ENCODE data around the gene ADARB2.

Gene ADARB2

DNA sequence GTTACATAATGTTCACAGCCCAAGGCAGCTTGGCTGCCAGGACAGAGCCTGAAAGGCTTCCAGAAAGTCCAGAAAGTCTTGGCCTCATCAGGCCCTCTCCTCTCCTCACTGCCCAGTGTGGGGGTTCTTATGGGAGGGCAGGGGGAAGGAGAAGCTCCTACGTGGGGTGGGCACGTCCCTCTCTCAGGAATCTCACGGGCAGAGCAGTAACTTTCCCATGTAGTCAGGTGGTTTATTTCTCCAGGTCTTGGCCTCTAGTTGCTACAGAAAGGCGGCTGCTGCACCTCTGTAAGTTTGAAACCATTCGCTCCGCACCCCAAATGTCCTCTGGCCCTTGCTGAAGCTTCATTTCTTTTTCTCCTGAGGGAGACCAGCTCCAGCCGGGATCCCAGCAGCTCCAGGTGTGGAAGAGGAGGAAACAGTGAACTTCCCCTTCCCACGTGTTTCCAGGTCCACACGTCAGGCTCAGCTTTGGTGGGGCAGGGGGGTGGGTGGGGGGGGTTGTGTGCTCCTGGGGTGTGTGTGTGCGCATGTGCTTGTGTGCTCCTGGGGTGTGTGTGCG, 360.9 kb downstream of the ADARB2 start:
- DNase-seq, result no peak

DNA sequence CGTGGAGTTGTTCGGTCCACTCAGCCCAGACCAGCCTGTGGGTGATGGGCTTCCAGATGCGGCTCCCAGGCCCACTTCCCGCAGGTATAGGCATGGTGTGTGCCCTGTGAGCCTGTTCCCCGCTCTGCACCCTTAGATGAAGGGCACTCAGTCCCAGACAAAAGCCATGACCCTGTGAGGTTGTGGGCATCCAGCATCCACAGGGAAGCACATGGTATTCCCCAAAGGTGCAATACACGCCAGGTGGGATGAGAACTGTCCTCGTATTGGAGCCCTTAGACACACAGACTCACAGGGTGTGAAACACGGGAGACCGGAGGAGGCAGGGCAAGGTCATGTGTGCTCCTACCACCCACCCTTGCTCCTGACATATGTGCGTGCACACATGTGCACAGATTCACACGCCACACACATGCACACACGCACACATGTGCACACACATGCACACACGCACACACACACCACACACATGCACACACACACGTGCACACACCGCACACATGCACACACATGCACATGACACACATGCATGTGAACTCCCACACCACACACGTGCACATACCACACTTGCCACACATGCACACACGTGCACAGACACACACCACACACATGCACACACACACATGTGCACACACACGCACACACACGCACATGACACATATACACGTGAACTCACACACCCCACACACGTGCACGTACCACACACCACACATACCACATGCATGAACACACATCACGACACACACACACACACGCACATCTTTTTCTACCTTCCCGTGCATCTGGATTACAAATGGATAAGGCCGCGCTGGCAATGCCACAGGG, 361.8 kb downstream of the ADARB2 start:
- DNase-seq, result no peak

DNA sequence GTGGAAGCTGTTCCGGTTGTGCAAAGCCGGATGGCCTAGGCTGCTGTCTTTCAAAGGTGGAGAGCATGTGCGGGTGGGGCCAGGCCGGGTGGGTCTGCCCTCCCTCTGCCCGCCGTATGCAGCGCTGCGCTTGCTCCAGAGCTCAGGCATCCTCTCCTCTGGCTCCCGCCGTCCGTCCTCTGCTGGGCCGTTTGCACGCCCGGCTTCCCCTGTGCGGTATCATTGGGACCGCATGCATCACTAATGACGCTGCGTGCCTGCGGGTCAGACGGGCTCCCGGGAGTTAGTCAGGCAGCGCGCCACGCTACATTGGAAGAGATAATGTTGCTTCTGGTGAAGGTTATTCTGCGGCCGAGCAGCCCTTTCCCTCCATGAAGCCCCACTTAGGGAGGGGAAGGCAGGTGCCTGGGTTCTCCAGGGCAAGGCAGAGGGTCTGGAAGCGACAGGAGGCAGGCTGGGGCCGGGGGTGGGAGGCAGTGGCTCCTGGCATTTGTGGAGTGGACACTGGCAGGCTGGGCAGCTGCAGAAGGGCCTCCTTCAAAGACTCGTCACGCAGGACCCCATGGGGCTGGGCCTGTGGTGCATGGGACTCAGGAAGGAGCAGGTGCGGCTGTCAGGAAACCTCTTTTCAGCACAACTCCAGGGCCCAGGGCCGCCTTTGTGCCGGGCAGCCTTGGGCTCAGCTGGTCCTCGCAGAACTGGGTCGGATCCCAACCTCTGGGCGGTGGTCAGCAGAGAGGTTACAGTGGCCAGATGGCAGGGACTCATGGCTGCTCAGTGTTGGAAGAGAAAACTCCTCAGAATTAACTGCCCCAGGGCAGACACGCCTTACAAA, 362.6 kb downstream of the ADARB2 start:
- no peak for DNase-seq

DNA sequence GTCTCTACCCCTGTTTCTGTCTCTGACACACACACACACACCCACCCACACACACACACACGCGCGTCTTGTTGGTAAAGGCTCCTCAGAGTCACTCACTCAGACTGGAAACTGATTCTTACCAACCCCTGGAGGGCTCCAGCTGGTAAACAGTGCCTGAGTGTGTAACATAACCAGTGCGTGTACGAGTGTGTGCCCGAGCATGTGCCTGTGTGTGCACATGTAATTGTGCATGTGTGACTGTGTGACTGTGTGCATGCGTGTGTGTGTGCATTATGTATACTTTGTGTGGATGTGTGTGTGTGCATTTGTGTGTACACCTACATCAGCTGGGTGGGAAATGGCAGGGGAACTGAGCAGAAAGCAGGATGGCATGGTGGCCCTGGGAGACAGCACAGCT, 364.0 kb downstream of the ADARB2 start:
- no peak for DNase-seq

DNA sequence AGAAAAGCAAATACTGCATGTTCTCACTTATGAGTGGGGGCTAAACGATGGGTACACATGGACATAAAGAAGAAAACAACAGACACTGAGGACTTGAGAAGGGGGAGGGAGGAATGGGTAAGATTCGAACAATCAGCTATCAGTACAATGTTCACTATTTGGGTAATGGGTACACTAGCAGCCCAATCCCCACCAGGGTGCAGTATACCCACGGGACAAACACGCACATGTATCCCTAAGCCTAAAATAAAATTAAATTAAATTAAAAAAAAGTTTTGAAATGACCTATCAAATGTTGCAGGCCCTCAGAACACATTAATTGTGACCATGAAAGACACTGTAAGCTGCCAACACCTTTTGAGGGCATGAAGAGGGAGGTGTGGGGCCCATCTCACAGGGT, 365.1 kb downstream of the ADARB2 start:
- no peak for DNase-seq

DNA sequence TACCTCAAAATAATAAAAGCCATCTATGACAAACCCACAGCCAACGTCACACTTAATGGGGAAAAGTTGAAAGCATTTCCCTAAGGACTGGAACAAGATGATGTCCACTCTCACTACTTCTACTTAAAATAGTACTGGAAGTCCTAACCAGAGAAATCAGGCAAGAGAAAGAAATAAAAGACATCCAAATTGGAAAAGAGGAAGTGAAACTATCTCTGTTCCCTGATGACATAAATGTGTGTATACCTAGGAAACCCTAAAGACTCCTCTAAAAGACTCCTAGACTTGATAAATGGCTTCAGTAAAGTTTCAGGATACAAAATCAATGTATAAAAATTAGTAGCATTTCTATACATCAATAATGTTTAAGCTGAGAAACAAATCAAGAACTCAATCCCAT, 367.0 kb downstream of the ADARB2 start:
- DNase-seq, result no peak

DNA sequence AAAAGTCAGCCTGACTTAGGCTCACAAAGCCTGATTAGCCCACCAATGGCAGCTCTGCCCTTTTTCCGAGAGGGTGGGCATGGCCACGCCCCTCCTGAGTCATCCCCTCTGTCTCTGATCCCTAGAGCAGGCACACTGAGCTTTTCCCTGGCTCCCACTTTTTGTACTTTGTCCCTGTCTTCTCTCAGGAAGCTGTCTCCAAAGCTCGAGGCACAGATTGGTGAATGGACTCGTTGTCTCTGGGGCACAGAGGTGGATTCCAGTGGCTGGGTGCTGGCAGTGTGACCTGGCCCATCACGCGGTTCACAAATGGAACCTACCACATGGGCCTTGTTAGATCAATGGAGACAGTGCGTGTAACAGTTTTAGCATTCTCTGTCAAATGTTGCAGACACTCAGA, 367.7 kb downstream of the ADARB2 start:
- no peak for DNase-seq

DNA sequence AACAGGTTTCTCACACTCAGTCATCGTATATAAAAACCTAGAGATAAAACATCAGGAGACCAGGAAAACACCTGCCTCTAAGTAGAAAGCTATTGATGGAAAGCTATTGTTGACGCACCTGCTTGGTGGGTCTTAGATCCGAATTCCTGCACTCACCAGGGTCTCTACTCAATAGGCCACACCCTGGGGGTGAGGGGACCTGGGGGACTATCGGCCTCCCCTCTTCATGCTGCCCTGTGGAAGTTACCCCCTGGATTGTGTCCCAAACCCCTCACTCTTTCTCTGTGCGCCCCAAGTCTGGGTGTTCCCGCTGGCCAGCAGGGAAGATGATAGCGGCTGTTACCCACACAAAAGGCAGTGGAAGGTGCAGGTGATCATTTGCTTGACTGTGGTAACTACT, 368.1 kb downstream of the ADARB2 start:
- DNase-seq, result no peak

DNA sequence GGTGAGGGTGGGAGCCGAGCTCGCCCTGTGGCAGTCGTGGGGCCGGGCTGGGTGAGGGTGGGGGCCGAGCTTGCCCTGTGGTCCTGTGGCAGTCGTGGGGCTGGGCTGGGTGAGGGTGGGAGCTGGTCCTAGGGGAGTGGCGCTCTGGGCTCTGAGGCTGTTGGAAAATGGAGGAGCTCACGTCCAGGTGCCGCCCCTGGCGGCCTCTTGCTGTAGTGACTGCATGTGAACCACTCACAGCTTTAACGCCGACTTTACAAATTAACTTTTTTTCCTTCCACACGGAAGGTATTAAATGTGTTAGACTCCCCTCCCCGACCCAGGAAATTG, 368.5 kb downstream of the ADARB2 start:
- DNase-seq, result no peak

DNA sequence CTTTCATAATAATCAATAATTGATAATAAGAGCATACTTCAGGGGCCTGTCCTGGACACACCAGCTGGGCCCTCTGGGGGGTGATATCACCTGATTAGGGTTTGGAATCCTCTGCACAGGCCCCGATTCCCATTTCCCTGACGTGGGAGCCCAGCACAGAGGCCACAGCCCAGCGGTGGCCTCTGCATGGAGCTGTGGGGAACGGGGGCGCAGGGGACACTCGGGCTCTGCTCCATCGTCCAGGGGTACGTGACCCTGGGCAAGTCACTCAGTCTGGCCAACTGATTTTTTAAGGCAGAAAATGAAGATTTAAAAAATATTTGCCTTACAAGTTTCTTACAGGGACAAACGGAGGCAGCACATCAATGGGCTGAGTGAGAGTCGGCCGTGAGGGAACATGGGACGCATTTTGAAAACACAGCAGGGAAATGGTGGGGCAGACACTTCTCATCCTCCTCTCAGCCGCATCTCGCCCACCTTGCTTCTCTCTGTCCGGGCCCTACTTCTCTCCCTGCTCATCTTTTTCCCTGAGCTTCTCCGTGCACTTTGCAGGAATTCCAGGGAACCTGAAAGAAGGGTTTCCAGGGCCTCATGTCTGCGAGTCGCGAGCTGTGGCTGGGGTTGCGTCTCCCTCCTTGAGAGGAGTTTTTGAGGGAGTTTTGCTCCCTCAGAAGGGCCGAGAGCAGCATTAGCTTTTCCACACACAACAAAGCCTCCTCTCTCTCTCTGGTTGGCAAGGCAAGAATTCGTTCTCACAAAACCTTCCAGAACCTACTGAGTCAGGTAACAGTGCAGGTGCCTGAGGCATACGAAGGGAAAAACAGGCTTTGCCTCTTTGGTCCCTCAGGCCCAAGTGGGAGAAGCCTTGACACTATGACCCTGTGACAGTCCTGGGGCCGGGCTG, 369.1 kb downstream of the ADARB2 start:
- no peak for DNase-seq

DNA sequence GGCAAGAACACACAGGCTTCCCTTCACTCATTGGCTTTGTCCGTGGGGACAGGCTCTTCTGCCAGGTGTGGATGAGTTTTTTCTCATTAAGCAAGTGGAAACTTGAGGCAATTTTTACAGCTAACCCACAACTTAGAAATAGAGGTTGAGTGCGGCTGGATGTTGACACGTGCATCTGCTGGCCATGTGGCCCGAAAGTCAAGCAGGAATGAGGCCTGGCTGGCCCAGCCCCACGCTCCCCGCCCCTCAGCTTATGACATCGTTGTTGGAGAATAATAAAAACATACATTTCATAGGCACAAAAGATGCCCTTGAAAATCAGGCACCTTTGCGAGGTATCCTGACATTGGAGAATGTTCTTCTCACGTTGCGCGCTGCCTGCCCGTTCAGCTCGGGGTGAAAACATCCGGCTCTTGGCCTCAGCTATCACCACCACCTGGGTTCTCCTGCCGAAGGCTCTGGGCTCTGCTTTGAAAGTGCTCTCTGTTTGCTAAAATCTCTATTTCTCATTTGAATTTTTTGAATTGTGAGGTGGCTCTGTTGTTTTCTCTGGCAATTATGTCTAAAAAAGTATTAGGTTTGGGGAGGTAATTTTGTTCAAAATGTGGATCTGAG, 370.4 kb downstream of the ADARB2 start:
- no peak for DNase-seq

DNA sequence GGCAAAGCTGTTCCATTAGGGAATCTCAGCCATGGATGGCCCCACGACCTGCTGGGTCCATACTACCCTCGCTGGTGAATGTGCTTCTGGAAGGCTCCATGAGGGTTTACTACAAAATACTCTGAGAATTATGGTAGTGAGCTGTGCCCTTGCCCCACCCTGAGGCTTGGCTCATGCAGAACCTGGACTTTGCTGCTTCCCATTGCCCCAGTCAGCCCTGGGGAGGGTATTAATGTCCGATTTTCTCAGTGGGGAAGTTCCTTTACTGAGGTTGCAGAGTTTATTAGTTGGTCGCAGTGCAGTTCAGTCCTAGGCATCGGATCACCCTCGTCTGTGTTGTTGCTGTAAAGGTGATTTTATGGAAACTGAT, 371.0 kb downstream of the ADARB2 start:
- DNase-seq, result no peak

DNA sequence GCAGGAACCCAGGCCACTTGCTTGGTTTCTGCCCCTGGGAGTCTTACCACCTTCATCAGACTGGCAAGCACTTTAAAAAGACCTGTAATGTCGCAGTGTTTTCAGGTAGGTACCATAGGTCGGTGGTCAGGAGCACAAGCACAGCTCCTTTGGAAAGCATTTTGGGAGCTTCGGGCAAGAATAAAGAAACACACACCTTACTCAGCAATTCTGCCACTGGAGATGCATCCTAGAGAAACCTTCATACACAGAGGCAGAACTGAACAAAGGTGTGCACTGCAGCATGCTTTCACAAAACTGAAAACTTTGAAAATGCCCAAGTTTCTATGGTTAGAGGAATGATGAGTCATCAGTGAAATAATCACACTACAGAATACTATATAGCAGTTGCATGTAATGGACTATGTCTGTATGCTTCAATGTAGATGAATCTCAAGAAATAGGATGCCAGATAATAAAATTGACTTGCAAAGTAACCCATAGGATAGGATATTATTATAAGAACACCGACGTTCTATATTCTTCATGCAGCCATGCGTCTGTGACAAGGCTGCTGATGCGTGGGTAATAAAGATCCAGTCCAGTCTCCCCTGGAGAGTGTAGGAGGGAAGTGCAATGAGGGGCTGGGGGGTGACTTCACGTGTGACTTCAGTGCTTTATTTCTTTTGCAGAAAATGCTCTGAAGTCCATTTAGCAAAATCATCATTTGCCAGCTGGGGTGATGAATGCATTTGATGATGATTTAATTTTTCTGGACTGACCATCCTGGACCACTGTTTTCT, 371.6 kb downstream of the ADARB2 start:
- DNase-seq, result no peak

DNA sequence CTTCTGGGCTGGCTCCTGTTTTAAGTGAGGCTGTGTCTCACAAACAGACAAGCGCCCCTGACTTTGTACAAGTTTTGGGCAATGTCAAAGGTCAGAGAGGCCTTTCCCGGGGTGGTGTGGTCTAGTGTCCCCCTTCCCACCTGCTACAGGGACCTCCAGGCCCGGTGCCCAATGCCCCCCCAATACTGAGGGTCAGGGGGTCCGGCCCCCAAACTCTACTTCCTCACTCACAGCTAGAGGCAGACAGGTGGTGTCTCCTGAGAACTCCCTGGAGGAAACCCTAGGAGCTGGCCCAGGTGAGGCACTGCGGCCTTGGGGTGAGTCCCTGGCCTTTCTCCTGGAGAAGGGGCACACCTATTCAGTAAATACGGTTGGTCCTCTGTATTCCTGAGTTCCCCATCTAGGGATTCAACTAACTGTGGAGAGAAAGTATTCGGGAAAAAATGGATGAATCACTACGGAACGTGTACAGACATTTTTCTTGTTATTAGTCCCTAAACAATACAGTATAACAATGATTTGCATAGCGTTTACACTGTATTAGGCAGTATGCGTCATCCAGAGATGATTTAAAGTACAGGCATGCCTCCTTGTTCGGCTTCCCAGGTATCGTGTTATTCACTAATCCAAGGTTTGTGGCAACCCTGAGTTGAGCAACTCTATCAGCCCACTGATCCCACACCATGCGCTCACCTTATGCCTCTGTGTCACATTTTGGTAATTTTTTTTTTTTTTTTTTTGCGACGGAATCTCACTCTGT, 373.0 kb downstream of the ADARB2 start:
- DNase-seq, result no peak

DNA sequence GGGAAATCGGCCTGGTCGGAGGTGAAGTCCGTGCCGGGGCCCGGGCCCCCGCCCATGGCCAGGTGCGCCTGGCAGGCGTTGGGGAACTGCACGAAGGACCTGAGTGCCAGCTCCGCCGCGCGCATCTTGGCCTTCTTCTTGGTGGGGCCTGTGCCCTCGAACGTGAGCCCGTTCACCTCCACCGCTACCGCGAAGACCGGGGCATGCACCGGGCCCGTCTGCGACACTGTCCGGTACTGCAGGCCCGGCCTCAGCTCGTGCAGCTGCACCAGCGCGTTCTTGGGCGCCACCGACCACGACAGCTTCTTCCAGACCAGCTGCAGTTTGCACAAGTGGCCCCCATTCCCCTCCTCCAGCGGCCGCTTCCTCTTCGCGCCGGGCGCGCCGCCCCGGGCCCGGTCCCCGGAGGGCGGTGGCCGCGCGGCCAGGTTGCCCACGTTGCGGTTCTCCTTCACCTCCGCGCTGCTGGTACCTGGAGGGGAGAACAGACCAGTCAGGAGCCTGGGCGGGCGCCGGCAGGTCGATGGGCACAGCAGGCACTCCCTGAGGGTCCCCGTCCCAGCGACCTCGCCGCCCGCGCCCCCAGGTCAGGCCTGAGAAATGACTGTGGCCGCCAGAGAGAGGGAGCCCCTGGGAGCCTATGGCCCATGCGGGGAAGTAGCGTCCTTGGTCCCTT, 373.7 kb downstream of the ADARB2 start:
- DNase-seq, result no peak

DNA sequence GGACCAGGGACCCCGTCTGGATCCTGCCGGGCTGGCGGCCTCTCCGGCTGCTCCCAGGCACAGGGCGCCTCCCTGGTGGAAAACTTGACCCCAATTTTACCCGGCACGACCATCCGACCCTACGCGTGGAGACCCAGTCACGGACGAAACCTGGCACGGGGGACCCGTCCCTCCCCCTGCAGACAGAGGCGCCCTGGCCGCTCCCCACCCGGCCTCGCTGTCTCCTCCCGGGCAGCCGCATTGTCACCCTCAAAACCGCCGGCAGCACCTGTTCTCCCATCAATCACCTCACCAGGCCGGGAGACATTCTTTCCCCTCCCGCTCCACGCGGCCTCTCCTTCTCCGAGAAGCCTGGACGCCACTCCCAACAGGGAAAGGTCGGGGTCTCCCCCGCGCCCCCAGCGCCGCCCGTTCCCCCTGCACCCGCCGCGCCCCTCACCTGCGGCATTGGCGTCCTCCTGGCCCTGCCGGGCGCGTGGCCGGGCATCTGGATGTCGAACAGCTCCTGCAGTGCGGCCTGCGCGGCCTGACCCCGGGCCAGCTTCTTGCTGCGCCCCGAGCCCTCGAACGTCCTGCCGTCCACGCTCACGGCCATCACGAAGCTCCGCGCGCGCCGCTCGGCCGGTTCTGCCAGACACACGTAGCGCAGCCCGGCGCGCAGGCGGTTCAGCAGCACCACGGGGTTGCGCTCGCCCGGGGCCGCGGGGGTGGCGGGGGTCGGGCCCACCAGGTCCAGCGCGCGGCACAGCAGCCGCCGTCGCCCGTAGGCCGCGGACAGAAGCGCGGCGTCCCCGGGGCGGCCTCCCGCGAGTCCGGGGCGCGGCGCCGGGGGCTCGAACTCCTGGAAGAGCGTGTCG, 374.5 kb downstream of the ADARB2 start:
- no peak for DNase-seq

DNA sequence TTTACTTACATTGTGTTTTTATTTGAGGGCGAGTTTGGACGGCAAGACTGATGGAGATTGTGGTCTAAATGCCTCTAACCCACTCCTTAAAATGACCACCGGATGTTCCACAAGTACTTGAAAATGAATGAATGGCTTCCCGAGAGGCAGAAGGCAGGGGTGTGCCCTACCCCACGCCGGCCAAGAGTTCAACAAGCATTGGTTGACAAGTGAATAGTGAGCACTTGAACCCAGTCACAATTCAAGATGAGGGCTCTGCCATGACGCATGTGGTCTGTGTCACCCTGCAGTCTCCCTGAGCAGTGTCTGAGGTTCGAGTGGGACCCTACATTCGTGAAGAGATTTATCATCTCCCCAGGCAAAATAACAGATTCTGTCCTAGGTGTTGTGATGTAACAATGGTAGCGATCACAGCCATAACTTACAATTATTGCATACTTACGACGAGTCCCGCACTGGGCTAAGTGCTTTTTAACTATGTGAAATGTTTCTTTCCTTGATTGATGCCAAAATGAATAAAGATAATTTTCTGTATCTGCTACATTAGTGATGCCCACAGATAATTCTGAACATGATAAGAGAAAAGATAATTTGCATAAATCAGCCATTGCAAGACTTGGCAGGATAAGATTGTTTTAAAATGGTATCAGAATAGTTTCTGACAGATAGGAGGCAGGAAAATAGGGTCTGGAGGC, 375.8 kb downstream of the ADARB2 start:
- no peak for DNase-seq

DNA sequence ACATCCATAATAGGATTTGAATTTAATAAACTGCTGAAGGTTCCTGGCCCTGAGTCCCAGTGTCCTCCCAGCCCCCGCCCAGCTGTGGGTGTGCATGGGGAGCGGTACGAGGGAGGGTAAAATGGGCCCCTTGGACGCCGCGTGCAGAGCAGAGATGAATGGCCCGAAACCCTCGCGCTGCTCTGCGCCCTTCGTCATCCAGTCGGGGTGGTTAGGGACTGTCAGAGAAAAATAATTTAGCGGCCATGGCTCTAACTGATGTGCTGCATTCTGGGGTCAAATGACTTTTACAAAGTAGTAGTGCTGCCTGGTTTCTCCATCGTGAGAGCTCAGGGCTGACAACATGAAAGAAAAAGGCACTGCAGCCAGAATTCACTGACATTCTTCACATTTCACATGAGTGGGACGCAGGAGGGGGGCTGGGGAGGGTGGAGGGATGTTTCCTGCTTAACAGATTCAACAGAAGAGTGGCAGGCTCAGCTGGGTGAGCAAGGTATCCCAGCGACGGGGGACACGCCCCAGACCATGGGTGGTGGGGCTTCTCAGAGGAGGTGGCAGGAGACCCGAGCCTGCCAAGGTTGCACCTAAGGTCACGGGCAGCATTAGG, 376.7 kb downstream of the ADARB2 start:
- DNase-seq, result no peak
